ENCODE results near the gene SYNDIG1L.

SYNDIG1L gene

DNA sequence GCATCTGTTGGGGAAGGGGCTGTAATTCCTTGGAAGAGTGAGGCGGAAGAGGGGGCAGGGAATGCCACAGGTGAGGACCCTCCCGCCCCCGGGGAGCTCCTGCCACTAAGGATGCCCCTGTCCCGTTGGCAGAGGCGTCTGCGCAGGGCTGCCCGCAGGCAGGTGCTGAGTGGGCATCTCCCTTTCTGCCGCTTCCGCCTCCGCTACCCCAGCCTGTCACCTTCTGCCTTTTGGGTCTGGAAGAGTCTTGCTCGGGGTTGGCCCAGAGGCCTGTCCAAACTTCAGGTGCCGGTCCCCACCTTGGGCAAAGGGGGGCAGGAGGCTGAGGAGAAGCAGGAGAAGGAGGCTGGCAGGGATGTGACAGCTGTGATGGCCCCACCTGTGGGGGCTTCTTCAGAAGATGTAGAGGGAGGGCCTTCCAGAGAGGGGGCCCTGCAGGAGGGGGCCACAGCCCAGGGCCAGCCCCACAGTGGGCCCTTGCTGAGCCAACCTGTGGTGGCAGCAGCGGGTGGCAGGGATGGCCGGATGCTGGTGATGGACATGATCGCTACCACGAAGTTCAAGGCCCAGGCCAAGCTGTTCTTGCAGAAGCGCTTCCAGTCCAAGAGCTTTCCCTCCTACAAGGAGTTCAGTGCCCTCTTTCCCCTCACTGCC is 67.7 kb downstream of the SYNDIG1L start:
- no peak for DNase-seq

- no peak for DNase-seq
Observed at GRCh38 chr14:74357585-74357984, 68.4 kb downstream of the SYNDIG1L start.

- no peak for DNase-seq
Observed at GRCh38 chr14:74356892-74357575, 69.0 kb downstream of the SYNDIG1L start.

All from NCI-H1105 (cell line).